Keratinocyte (primary cell): Measurements from ENCODE around the gene PLEKHH2. TPM values are rescaled to one million over a fixed set of nuclear protein-coding genes. Genes with fewer than 3 reads are reported as not detected.

Experiments used
- DNase-seq: peaks from one replicate; pipeline ENCODE4 v3.0.0-alpha.2; 2011; ENCODE audit warnings: low read depth, missing footprints, low spot score
- FAIRE-seq: peaks from 2 replicates; lab custom pipeline; 2011; peaks lifted over from hg19 to GRCh38; lab: Jason Lieb, UNC
- H2AFZ ChIP-seq: 2 replicates; pipeline ENCODE4 v1.6.0; 2012; ENCODE audit warnings: low read length, control low read depth, inconsistent platforms; ENCODE audit not compliant: control insufficient read depth
- H3K27ac ChIP-seq: 2 replicates; pipeline ENCODE4 v1.5.1; 2011; ENCODE audit warnings: low read length; ENCODE audit not compliant: control insufficient read depth, insufficient read depth
- H3K27me3 ChIP-seq: 3 replicates; pipeline ENCODE4 v1.6.0; 2011; ENCODE audit warnings: low read length; ENCODE audit not compliant: control insufficient read depth, insufficient read depth; ENCODE audit errors: extremely low read depth
- H3K36me3 ChIP-seq, 2 experiments: 2 replicates in 1 of 2; 3 replicates in 1 of 2; pipeline ENCODE4 v1.5.1; 2011; ENCODE audit warnings: low read length in 2 of 2, mild to moderate bottlenecking in 1 of 2; ENCODE audit not compliant: control insufficient read depth in 2 of 2, insufficient read depth in 2 of 2; ENCODE audit errors: extremely low read depth in 1 of 2
- H3K4me1 ChIP-seq: 3 replicates; pipeline ENCODE4 v1.5.1; 2011; ENCODE audit warnings: low read length; ENCODE audit not compliant: control insufficient read depth, insufficient read depth; ENCODE audit errors: extremely low read depth
- H3K4me2 ChIP-seq: 3 replicates; pipeline ENCODE4 v1.6.0; 2011; ENCODE audit warnings: low read depth, low read length; ENCODE audit not compliant: control insufficient read depth, insufficient read depth; ENCODE audit errors: extremely low read depth
- H3K4me3 ChIP-seq, 3 experiments: fragments of 200-600 bp in 1 of 3; sonication (generic) in 1 of 3; 2 replicates in 2 of 3; 3 replicates in 1 of 3; pipeline ENCODE4 v1.5.1; 2011 to 2016; ENCODE audit warnings: low read length in 3 of 3, mild to moderate bottlenecking in 3 of 3, control low read depth in 2 of 3, inconsistent platforms in 1 of 3, low read depth in 1 of 3, mixed read lengths in 1 of 3, mixed run types in 1 of 3, moderate library complexity in 1 of 3; ENCODE audit not compliant: control insufficient read depth in 2 of 3, insufficient read depth in 2 of 3; ENCODE audit errors: extremely low read depth in 1 of 3
- H3K79me2 ChIP-seq: 2 replicates; pipeline ENCODE4 v1.6.0; 2012; ENCODE audit warnings: low read length; ENCODE audit not compliant: control insufficient read depth, insufficient read depth
- H3K9ac ChIP-seq: 3 replicates; pipeline ENCODE4 v1.6.0; 2011; ENCODE audit warnings: low read length; ENCODE audit not compliant: control insufficient read depth, insufficient read depth; ENCODE audit errors: extremely low read depth
- H3K9me1 ChIP-seq: 3 replicates; pipeline ENCODE4 v1.6.0; 2011; ENCODE audit warnings: low read length; ENCODE audit not compliant: control insufficient read depth, insufficient read depth; ENCODE audit errors: extremely low read depth
- H3K9me3 ChIP-seq: 2 replicates; pipeline ENCODE4 v1.5.1; 2012; ENCODE audit warnings: low read depth, low read length; ENCODE audit not compliant: control insufficient read depth
- H4K20me1 ChIP-seq: 3 replicates; pipeline ENCODE4 v1.6.0; 2011; ENCODE audit warnings: low read length; ENCODE audit not compliant: control insufficient read depth, insufficient read depth; ENCODE audit errors: extremely low read depth
- EZH2 ChIP-seq: IDR thresholded peaks from one replicate; pipeline ENCODE4 v1.6.1; 2012; ENCODE audit warnings: inconsistent platforms, mild to moderate bottlenecking, low read length, moderate library complexity
- dilution Hi-C: fragments of 300-500 bp; cut with MboI; formaldehyde crosslinking; loops from one replicate; pipeline ENCODE4 v1.7.0; 2020; ENCODE audit warnings: low sequenced_read_pairs; ENCODE audit not compliant: extremely low pct_ligation_motif_present
- polyA plus RNA-seq, 5 experiments: library from polyadenylated mRNA; depleted of rRNA in 3 of 5; stranded (reverse) in 3 of 5; stranded (forward) in 1 of 5; unstranded in 1 of 5; fragments of >200 nt; gene quantifications; 1 replicate in 1 of 5; 2 replicates in 3 of 5; 3 replicates in 1 of 5; pipeline versions ENCODE4 v1.2.1 to v1.2.3, GENCODE V29; 2011 to 2012; ENCODE audit warnings: missing spikeins in 2 of 5, low read depth in 1 of 5, low replicate concordance in 1 of 5
- TF ChIP-seq, protein P1 (sequence below), 3 experiments: IDR thresholded peaks in 1 of 3; conservative IDR thresholded peaks in 1 of 3; optimal IDR thresholded peaks in 1 of 3; 2 replicates in 2 of 3; 3 replicates in 1 of 3; pipeline versions ENCODE3 to v1.5.1; 2011; ENCODE audit warnings: low read length in 3 of 3, mild to moderate bottlenecking in 3 of 3, moderate library complexity in 2 of 3, control low read depth in 1 of 3, inconsistent platforms in 1 of 3; ENCODE audit not compliant: insufficient read depth in 2 of 3; ENCODE audit errors: extremely low read depth in 1 of 3

The PLEKHH2 gene
- polyA plus RNA-seq, 1 donor (not counting 4 experiments of a cell fraction or from before 2014, with no cell fraction given): 1.3 TPM

DNA sequence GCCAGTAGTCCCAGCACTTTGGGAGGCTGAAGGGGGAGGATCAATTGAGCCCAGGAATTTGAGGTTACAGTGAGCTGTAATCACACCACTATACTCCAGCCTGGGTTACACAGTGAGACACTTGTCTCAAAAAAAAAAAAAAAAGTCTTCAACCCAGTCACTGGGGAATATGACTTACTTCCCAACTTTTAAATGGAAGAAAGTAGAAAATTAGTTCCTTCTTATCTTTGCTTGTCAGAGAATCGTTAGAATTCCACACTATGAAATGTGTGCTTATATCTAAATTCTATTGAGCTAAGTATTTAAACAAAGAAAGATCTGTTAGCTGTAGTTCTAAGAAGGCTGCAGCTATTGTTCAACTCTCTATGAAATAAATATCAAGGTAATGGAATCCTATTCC is 159.1 kb downstream of the PLEKHH2 start:
- H3K27me3 ChIP-seq: no peaks in the 10 kb centered on the region
- H3K9ac ChIP-seq: no peak overlapping the region
- H3K4me1 ChIP-seq: no peaks in the 10 kb centered on the region
- no peaks in the 10 kb centered on the region for H3K9me3 ChIP-seq
- dilution Hi-C loops: no loop called here
- no peaks in the 10 kb centered on the region for H3K79me2 ChIP-seq
- H3K9me1 ChIP-seq: no peaks in the 10 kb centered on the region
- H3K4me3 ChIP-seq: no peak overlapping the region
- TF ChIP-seq, protein P1, sequence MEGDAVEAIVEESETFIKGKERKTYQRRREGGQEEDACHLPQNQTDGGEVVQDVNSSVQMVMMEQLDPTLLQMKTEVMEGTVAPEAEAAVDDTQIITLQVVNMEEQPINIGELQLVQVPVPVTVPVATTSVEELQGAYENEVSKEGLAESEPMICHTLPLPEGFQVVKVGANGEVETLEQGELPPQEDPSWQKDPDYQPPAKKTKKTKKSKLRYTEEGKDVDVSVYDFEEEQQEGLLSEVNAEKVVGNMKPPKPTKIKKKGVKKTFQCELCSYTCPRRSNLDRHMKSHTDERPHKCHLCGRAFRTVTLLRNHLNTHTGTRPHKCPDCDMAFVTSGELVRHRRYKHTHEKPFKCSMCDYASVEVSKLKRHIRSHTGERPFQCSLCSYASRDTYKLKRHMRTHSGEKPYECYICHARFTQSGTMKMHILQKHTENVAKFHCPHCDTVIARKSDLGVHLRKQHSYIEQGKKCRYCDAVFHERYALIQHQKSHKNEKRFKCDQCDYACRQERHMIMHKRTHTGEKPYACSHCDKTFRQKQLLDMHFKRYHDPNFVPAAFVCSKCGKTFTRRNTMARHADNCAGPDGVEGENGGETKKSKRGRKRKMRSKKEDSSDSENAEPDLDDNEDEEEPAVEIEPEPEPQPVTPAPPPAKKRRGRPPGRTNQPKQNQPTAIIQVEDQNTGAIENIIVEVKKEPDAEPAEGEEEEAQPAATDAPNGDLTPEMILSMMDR (optimal IDR thresholded peaks at IDR 0.05 in 1 of 3, IDR thresholded peaks at IDR 0.05 in 1 of 3, conservative IDR thresholded peaks at IDR 0.05 in 1 of 3; ENCODE audit: extremely low read depth in 1 of 3, insufficient read depth in 2 of 3, low read length in 3 of 3): no peak
- FAIRE-seq (no peak), DNase-seq (no peak)
- H4K20me1 ChIP-seq: no peaks in the 10 kb centered on the region
- H3K36me3 ChIP-seq: peaks cover 0 to 7% of the 10 kb centered on the region in 2 experiments
- H3K4me2 ChIP-seq: no peak overlapping the region
- H3K27ac ChIP-seq: no peak overlapping the region
- H2AFZ ChIP-seq: no peak overlapping the region

DNA sequence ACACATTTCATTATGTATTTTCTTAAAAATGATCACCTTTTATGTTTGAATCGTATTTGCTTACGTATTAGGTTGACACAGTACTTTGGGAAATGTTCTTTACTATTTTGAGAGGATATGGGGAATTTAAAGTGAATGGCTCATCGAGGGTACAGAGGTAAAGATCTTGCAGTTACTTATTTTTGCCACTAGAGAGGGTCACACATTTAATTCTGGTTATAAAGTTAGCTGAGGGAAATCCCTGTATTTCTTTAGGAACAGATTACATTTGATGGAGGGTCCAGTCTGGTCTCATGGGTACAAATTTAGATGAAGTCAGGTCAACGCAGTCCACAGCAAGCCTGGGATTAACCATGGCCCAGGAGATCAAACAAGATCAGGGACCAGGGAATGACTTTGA is 161.2 kb downstream of the PLEKHH2 start:
- no peaks in the 10 kb centered on the region for H3K9me1 ChIP-seq
- no peaks in the 10 kb centered on the region for H3K4me1 ChIP-seq
- no peaks in the 10 kb centered on the region for H3K9me3 ChIP-seq
- no peak overlapping the region for H3K27ac ChIP-seq
- no peaks in the 10 kb centered on the region for H4K20me1 ChIP-seq
- TF ChIP-seq, protein P1 (optimal IDR thresholded peaks at IDR 0.05 in 1 of 3, IDR thresholded peaks at IDR 0.05 in 1 of 3, conservative IDR thresholded peaks at IDR 0.05 in 1 of 3; ENCODE audit: extremely low read depth in 1 of 3, insufficient read depth in 2 of 3, low read length in 3 of 3): no peak
- no peak for TF ChIP-seq EZH2
- no peak overlapping the region for H2AFZ ChIP-seq
- H3K27me3 ChIP-seq: no peaks in the 10 kb centered on the region
- H3K36me3 ChIP-seq: peaks cover 0 to 4% of the 10 kb centered on the region in 2 experiments
- no peak for DNase-seq
- H3K79me2 ChIP-seq: no peaks in the 10 kb centered on the region
- no peak overlapping the region for H3K4me3 ChIP-seq
- no peak overlapping the region for H3K4me2 ChIP-seq
- dilution Hi-C loops: no loop called here
- FAIRE-seq: peak; percentile 59
- H3K9ac ChIP-seq: no peak overlapping the region
